ENCODE data around the gene RAD21L1.

RAD21L1 gene

DNA sequence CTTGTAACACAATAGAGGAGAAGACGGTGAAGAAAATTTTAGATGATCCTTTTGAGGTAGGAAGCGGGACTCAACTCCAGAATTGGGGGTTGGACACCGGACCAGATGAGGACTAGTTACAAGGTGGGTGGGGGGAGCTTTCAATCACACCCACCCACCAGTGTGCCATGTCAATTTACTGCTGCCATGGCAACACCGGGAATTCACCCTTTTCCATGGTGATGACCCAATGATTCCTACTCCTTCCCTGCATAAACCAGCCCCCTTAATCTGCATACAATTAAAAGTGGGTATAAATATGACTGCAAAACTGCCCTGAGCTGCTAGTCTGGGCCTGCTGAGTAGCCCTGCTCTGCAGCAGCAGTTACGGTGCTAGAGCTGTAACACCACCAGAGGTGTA, 14.7 kb downstream of the RAD21L1 start:
- H3K36me3 ChIP-seq (replicated peaks in 1 of 2; ENCODE audit: control insufficient read depth in 2 of 2, insufficient read depth in 2 of 2, low read length in 2 of 2) = no peaks in the 10 kb centered on the region
- no peak overlapping the region for H2BK5ac ChIP-seq (ENCODE audit: low read length)
- no peak overlapping the region for H4K8ac ChIP-seq (ENCODE audit: low read depth, low read length)
- H2AFZ ChIP-seq (ENCODE audit: low read length) = peak overlapping the region; percentile 19
- H3K27ac ChIP-seq (replicated peaks; ENCODE audit: low read length) = no peak overlapping the region
- H4K91ac ChIP-seq (ENCODE audit: low read depth, low read length, poor library complexity) = no peak overlapping the region
- no peak overlapping the region for H2BK12ac ChIP-seq (ENCODE audit: low read length)
- no peak for DNase-seq (ENCODE audit: low spot score)
- no peaks in the 10 kb centered on the region for H3K9me3 ChIP-seq (replicated peaks in 1 of 2; ENCODE audit: control insufficient read depth in 2 of 2, insufficient read depth in 1 of 2, low read depth in 1 of 2, low read length in 2 of 2)
- peak overlapping the region in 1 of 2 donors; percentile 58 for H3K4me3 ChIP-seq (ENCODE audit: low read length in 2 of 2)
- H3K79me1 ChIP-seq (ENCODE audit: low read depth, low read length) = no peaks in the 10 kb centered on the region
- H3K18ac ChIP-seq (ENCODE audit: low read length) = no peak overlapping the region
- H3K4me2 ChIP-seq (ENCODE audit: insufficient read depth, low read length, poor library complexity, severe bottlenecking) = no peak overlapping the region
- no peak overlapping the region for H3K9ac ChIP-seq (ENCODE audit: low read depth, low read length, poor library complexity)
- H3K23ac ChIP-seq (ENCODE audit: low read depth, low read length, poor library complexity) = no peak overlapping the region
- no peak overlapping the region for H2AK5ac ChIP-seq (ENCODE audit: low read depth, low read length)
- no peak overlapping the region for H2BK15ac ChIP-seq (ENCODE audit: low read length)
- H3K4ac ChIP-seq (ENCODE audit: low read length) = no peak overlapping the region
- no peak overlapping the region for H3K14ac ChIP-seq (ENCODE audit: low read length)
- peaks cover 3 to 8% of the 10 kb centered on the region in 2 donors for H3K4me1 ChIP-seq (ENCODE audit: control insufficient read depth in 2 of 2, insufficient read depth in 1 of 2, low read depth in 1 of 2, low read length in 2 of 2)
- H2BK120ac ChIP-seq (ENCODE audit: low read depth, low read length) = no peak overlapping the region
- WGBS, 2 donors (ENCODE audit: extremely low coverage in 2 of 2, insufficient read length in 2 of 2, insufficient replicate concordance in 1 of 2) = no CpG with 5 or more reads among the region's 5 CpGs
- peaks cover 0 to 44% (median 0%) of the 10 kb centered on the region in 3 experiments for H3K27me3 ChIP-seq (ENCODE audit: control insufficient read depth in 3 of 3, insufficient read depth in 3 of 3, low read depth in 1 of 3, low read length in 3 of 3)

GRCh38 chr20:1241456-1241855, 15.6 kb downstream of the RAD21L1 start:
- H2BK5ac ChIP-seq (ENCODE audit: low read length) = no peak overlapping the region
- H2BK15ac ChIP-seq (ENCODE audit: low read length) = no peak overlapping the region
- no peak overlapping the region for H3K27ac ChIP-seq (replicated peaks; ENCODE audit: low read length)
- no peak overlapping the region for H2AFZ ChIP-seq (ENCODE audit: low read length)
- H3K18ac ChIP-seq (ENCODE audit: low read length) = no peak overlapping the region
- no peak overlapping the region for H3K4me3 ChIP-seq (ENCODE audit: low read length in 2 of 2)
- H3K4me1 ChIP-seq (ENCODE audit: control insufficient read depth in 2 of 2, insufficient read depth in 1 of 2, low read depth in 1 of 2, low read length in 2 of 2) = peaks cover 3 to 8% of the 10 kb centered on the region in 2 donors
- no peak overlapping the region for H3K23ac ChIP-seq (ENCODE audit: low read depth, low read length, poor library complexity)
- no peak overlapping the region for H4K8ac ChIP-seq (ENCODE audit: low read depth, low read length)
- no peak overlapping the region for H4K91ac ChIP-seq (ENCODE audit: low read depth, low read length, poor library complexity)
- H2BK120ac ChIP-seq (ENCODE audit: low read depth, low read length) = no peak overlapping the region
- no peaks in the 10 kb centered on the region for H3K36me3 ChIP-seq (replicated peaks in 1 of 2; ENCODE audit: control insufficient read depth in 2 of 2, insufficient read depth in 2 of 2, low read length in 2 of 2)
- no peaks in the 10 kb centered on the region for H3K79me1 ChIP-seq (ENCODE audit: low read depth, low read length)
- H2BK12ac ChIP-seq (ENCODE audit: low read length) = no peak overlapping the region
- H3K9me3 ChIP-seq (replicated peaks in 1 of 2; ENCODE audit: control insufficient read depth in 2 of 2, insufficient read depth in 1 of 2, low read depth in 1 of 2, low read length in 2 of 2) = no peaks in the 10 kb centered on the region
- H3K4me2 ChIP-seq (ENCODE audit: insufficient read depth, low read length, poor library complexity, severe bottlenecking) = no peak overlapping the region
- DNase-seq (ENCODE audit: low spot score) = no peak
- H3K14ac ChIP-seq (ENCODE audit: low read length) = no peak overlapping the region
- no peak overlapping the region for H3K4ac ChIP-seq (ENCODE audit: low read length)
- H2AK5ac ChIP-seq (ENCODE audit: low read depth, low read length) = no peak overlapping the region
- peaks cover 0 to 48% (median 0%) of the 10 kb centered on the region in 3 experiments for H3K27me3 ChIP-seq (ENCODE audit: control insufficient read depth in 3 of 3, insufficient read depth in 3 of 3, low read depth in 1 of 3, low read length in 3 of 3)
- H3K9ac ChIP-seq (ENCODE audit: low read depth, low read length, poor library complexity) = no peak overlapping the region

GRCh38 chr20:1242099-1242498, 16.3 kb downstream of the RAD21L1 start:
- WGBS, 2 donors (ENCODE audit: extremely low coverage in 2 of 2, insufficient read length in 2 of 2, insufficient replicate concordance in 1 of 2) = no CpG with 5 or more reads among the region's 3 CpGs
- Histone ChIP-seq H2AK5ac (ENCODE audit: low read depth, low read length) (no peak overlapping the region), H3K9ac (ENCODE audit: low read depth, low read length, poor library complexity) (no peak overlapping the region)

DNA sequence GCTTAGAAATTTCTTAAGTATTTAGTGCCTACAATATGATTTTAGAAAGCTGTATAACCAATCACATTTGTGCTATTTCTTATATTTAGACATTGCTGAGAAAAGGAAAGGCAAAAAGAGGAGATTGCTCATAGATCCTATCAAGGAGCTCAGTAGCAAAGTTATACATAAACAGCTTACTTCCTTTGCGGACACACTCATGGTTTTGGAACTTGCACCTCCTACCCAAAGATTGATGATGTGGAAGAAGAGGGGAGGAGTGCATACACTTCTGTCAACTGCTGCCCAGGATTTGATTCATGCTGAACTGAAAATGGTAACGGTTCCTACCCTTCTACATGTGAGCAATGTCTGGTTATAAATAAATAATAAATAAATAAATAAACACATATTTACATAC, 16.7 kb downstream of the RAD21L1 start:
- Histone ChIP-seq H3K4ac (ENCODE audit: low read length) (no peak overlapping the region), H3K36me3 (replicated peaks in 1 of 2; ENCODE audit: control insufficient read depth in 2 of 2, insufficient read depth in 2 of 2, low read length in 2 of 2) (no peaks in the 10 kb centered on the region), H3K27ac (replicated peaks; ENCODE audit: low read length) (no peak overlapping the region), H3K18ac (ENCODE audit: low read length) (no peak overlapping the region), H3K27me3 (ENCODE audit: control insufficient read depth in 3 of 3, insufficient read depth in 3 of 3, low read depth in 1 of 3, low read length in 3 of 3) (peaks cover 0 to 49% (median 0%) of the 10 kb centered on the region in 3 experiments), H2AK5ac (ENCODE audit: low read depth, low read length) (no peak overlapping the region), H2BK15ac (ENCODE audit: low read length) (no peak overlapping the region), H2BK5ac (ENCODE audit: low read length) (no peak overlapping the region), H3K23ac (ENCODE audit: low read depth, low read length, poor library complexity) (no peak overlapping the region), H3K4me2 (ENCODE audit: insufficient read depth, low read length, poor library complexity, severe bottlenecking) (no peak overlapping the region), H3K9ac (ENCODE audit: low read depth, low read length, poor library complexity) (no peak overlapping the region), H4K8ac (ENCODE audit: low read depth, low read length) (no peak overlapping the region), H3K79me1 (ENCODE audit: low read depth, low read length) (no peaks in the 10 kb centered on the region), H2BK12ac (ENCODE audit: low read length) (no peak overlapping the region), H3K4me3 (ENCODE audit: low read length in 2 of 2) (no peak overlapping the region), H2AFZ (ENCODE audit: low read length) (no peak overlapping the region), H3K4me1 (ENCODE audit: control insufficient read depth in 2 of 2, insufficient read depth in 1 of 2, low read depth in 1 of 2, low read length in 2 of 2) (peaks cover 3 to 8% of the 10 kb centered on the region in 2 donors), H3K14ac (ENCODE audit: low read length) (no peak overlapping the region), H3K9me3 (replicated peaks in 1 of 2; ENCODE audit: control insufficient read depth in 2 of 2, insufficient read depth in 1 of 2, low read depth in 1 of 2, low read length in 2 of 2) (no peaks in the 10 kb centered on the region), H4K91ac (ENCODE audit: low read depth, low read length, poor library complexity) (no peak overlapping the region), H2BK120ac (ENCODE audit: low read depth, low read length) (no peak overlapping the region)
- no CpG with 5 or more reads among the region's 2 CpGs for WGBS, 2 donors (ENCODE audit: extremely low coverage in 2 of 2, insufficient read length in 2 of 2, insufficient replicate concordance in 1 of 2)
- DNase-seq (ENCODE audit: low spot score) = no peak

More at GRCh38 chr20:1242099-1242498, 16.3 kb downstream of the RAD21L1 start:
- no peak for DNase-seq (ENCODE audit: low spot score)
- H3K27ac ChIP-seq (replicated peaks; ENCODE audit: low read length) = no peak overlapping the region
- no peak overlapping the region for H3K4me2 ChIP-seq (ENCODE audit: insufficient read depth, low read length, poor library complexity, severe bottlenecking)
- no peaks in the 10 kb centered on the region for H3K9me3 ChIP-seq (replicated peaks in 1 of 2; ENCODE audit: control insufficient read depth in 2 of 2, insufficient read depth in 1 of 2, low read depth in 1 of 2, low read length in 2 of 2)
- H3K18ac ChIP-seq (ENCODE audit: low read length) = no peak overlapping the region
- H3K23ac ChIP-seq (ENCODE audit: low read depth, low read length, poor library complexity) = no peak overlapping the region
- no peak overlapping the region for H3K4me3 ChIP-seq (ENCODE audit: low read length in 2 of 2)
- no peaks in the 10 kb centered on the region for H3K79me1 ChIP-seq (ENCODE audit: low read depth, low read length)
- H3K27me3 ChIP-seq (ENCODE audit: control insufficient read depth in 3 of 3, insufficient read depth in 3 of 3, low read depth in 1 of 3, low read length in 3 of 3) = peaks cover 0 to 51% (median 0%) of the 10 kb centered on the region in 3 experiments
- H2BK12ac ChIP-seq (ENCODE audit: low read length) = no peak overlapping the region
- H2AFZ ChIP-seq (ENCODE audit: low read length) = no peak overlapping the region
- H3K4me1 ChIP-seq (ENCODE audit: control insufficient read depth in 2 of 2, insufficient read depth in 1 of 2, low read depth in 1 of 2, low read length in 2 of 2) = peaks cover 3 to 8% of the 10 kb centered on the region in 2 donors
- H3K14ac ChIP-seq (ENCODE audit: low read length) = no peak overlapping the region
- H2BK15ac ChIP-seq (ENCODE audit: low read length) = no peak overlapping the region
- H4K91ac ChIP-seq (ENCODE audit: low read depth, low read length, poor library complexity) = no peak overlapping the region
- H4K8ac ChIP-seq (ENCODE audit: low read depth, low read length) = no peak overlapping the region
- H2BK5ac ChIP-seq (ENCODE audit: low read length) = no peak overlapping the region
- no peak overlapping the region for H3K4ac ChIP-seq (ENCODE audit: low read length)
- no peaks in the 10 kb centered on the region for H3K36me3 ChIP-seq (replicated peaks in 1 of 2; ENCODE audit: control insufficient read depth in 2 of 2, insufficient read depth in 2 of 2, low read length in 2 of 2)
- H2BK120ac ChIP-seq (ENCODE audit: low read depth, low read length) = no peak overlapping the region

All from neuronal stem cell (in vitro differentiated cells).